Measurements from ENCODE around the gene SETD2.

SETD2 gene

GRCh38 chr3:47010910-47011309 lies 153.0 kb downstream of the SETD2 start:
- Histone ChIP-seq H3K9ac (ENCODE audit: low read length) (no peak overlapping the region), H3K36me3 (ENCODE audit: insufficient read depth, low read length) (peaks cover 33% of the 10 kb centered on the region; the same call in 1 of the 2 replicates), H2AFZ (ENCODE audit: low read length) (no peak overlapping the region), H3K27me3 (ENCODE audit: insufficient read depth, low read length) (no peaks in the 10 kb centered on the region), H3K4me1 (ENCODE audit: insufficient read depth, low read length, severe bottlenecking) (peaks cover 19% of the 10 kb centered on the region), H3K4me3 (ENCODE audit: low read depth, low read length, poor library complexity, severe bottlenecking) (no peak overlapping the region), H3K27ac (ENCODE audit: low read depth, low read length, poor library complexity, severe bottlenecking) (no peak overlapping the region), H3K9me3 (ENCODE audit: low read length) (no peaks in the 10 kb centered on the region), H3K9me2 (ENCODE audit: low read depth, low read length) (no peaks in the 10 kb centered on the region), H4K20me1 (ENCODE audit: insufficient read depth, low read length) (no peaks in the 10 kb centered on the region), H3F3A (ENCODE audit: insufficient read depth, low read length) (no peaks in the 10 kb centered on the region), H3K79me2 (ENCODE audit: insufficient read depth, low read length) (no peaks in the 10 kb centered on the region), H3K4me2 (ENCODE audit: low read length) (no peak overlapping the region)
- no peak for TF ChIP-seq EZH2 (IDR thresholded peaks at IDR 0.05; ENCODE audit: borderline replicate concordance, low read length)
- TF ChIP-seq CTCF (IDR thresholded peaks at IDR 0.05; ENCODE audit: low read length) = no peak

- Histone ChIP-seq H3F3A (ENCODE audit: insufficient read depth, low read length) (no peaks in the 10 kb centered on the region), H3K9me3 (ENCODE audit: low read length) (no peaks in the 10 kb centered on the region), H3K9me2 (ENCODE audit: low read depth, low read length) (no peaks in the 10 kb centered on the region), H2AFZ (ENCODE audit: low read length) (no peak overlapping the region), H3K27me3 (ENCODE audit: insufficient read depth, low read length) (no peaks in the 10 kb centered on the region), H3K4me1 (ENCODE audit: insufficient read depth, low read length, severe bottlenecking) (peaks cover 19% of the 10 kb centered on the region), H4K20me1 (ENCODE audit: insufficient read depth, low read length) (no peaks in the 10 kb centered on the region), H3K79me2 (ENCODE audit: insufficient read depth, low read length) (no peaks in the 10 kb centered on the region), H3K36me3 (ENCODE audit: insufficient read depth, low read length) (peaks cover 35% of the 10 kb centered on the region; the same call in 1 of the 2 replicates), H3K4me3 (ENCODE audit: low read depth, low read length, poor library complexity, severe bottlenecking) (peak overlapping the region; percentile 61), H3K9ac (ENCODE audit: low read length) (peak overlapping the region; percentile 78), H3K27ac (ENCODE audit: low read depth, low read length, poor library complexity, severe bottlenecking) (peak overlapping the region; percentile 54), H3K4me2 (ENCODE audit: low read length) (peak overlapping the region; percentile 81)
- TF ChIP-seq CTCF (IDR thresholded peaks at IDR 0.05; ENCODE audit: low read length) (0 out of 2 replicates have a peak, but pooled peaks have one; percentile 3), EZH2 (IDR thresholded peaks at IDR 0.05; ENCODE audit: borderline replicate concordance, low read length) (no peak)
These were observed 153.7 kb downstream of the SETD2 start for GRCh38 chr3:47010111-47010712.

GRCh38 chr3:47009225-47010110 lies 154.4 kb downstream of the SETD2 start:
- no peaks in the 10 kb centered on the region for H3K79me2 ChIP-seq (ENCODE audit: insufficient read depth, low read length)
- H3K4me3 ChIP-seq (ENCODE audit: low read depth, low read length, poor library complexity, severe bottlenecking) = peak overlapping the region; percentile 61
- H3K9me3 ChIP-seq (ENCODE audit: low read length) = no peaks in the 10 kb centered on the region
- H3K27me3 ChIP-seq (ENCODE audit: insufficient read depth, low read length) = no peaks in the 10 kb centered on the region
- H3K9me2 ChIP-seq (ENCODE audit: low read depth, low read length) = no peaks in the 10 kb centered on the region
- TF ChIP-seq CTCF (IDR thresholded peaks at IDR 0.05; ENCODE audit: low read length) (peak; percentile 16; the same call in 1 of the 2 replicates), EZH2 (IDR thresholded peaks at IDR 0.05; ENCODE audit: borderline replicate concordance, low read length) (no peak)
- no peaks in the 10 kb centered on the region for H3F3A ChIP-seq (ENCODE audit: insufficient read depth, low read length)
- peak overlapping the region; percentile 78 for H3K9ac ChIP-seq (ENCODE audit: low read length)
- H4K20me1 ChIP-seq (ENCODE audit: insufficient read depth, low read length) = no peaks in the 10 kb centered on the region
- no peak overlapping the region for H2AFZ ChIP-seq (ENCODE audit: low read length)
- peak overlapping the region; percentile 81 for H3K4me2 ChIP-seq (ENCODE audit: low read length)
- H3K4me1 ChIP-seq (ENCODE audit: insufficient read depth, low read length, severe bottlenecking) = peaks cover 19% of the 10 kb centered on the region
- peak overlapping the region; percentile 54 for H3K27ac ChIP-seq (ENCODE audit: low read depth, low read length, poor library complexity, severe bottlenecking)
- peaks cover 41% of the 10 kb centered on the region; the same call in 1 of the 2 replicates for H3K36me3 ChIP-seq (ENCODE audit: insufficient read depth, low read length)

Measured in OCI-LY1 (cell line).